Ishikawa (cell line): ENCODE results near the gene TMED4.

Experiments used
- CEBPB ChIP-seq: IDR thresholded peaks from 2 replicates; pipeline ENCODE4 v1.6.1; 2012
- CREB1 ChIP-seq: IDR thresholded peaks from 2 replicates; pipeline ENCODE4 v1.6.1; 2012; ENCODE audit warnings: low read depth
- EGR1 ChIP-seq: IDR thresholded peaks from 2 replicates; pipeline ENCODE4 v1.6.1; 2012
- EP300 ChIP-seq: IDR thresholded peaks from 2 replicates; pipeline ENCODE4 v1.6.1; 2012; ENCODE audit warnings: borderline replicate concordance
- FOXM1 ChIP-seq: IDR thresholded peaks from 2 replicates; pipeline ENCODE4 v1.6.1; 2012; ENCODE audit warnings: low read depth, borderline replicate concordance
- MAX ChIP-seq: IDR thresholded peaks from 2 replicates; pipeline ENCODE4 v1.6.1; 2012
- NFIC ChIP-seq: IDR thresholded peaks from 2 replicates; pipeline ENCODE4 v1.6.1; 2012
- RAD21 ChIP-seq: IDR thresholded peaks from 2 replicates; pipeline ENCODE4 v1.6.1; 2012; ENCODE audit warnings: low read depth
- REST ChIP-seq: IDR thresholded peaks from 2 replicates; pipeline ENCODE4 v1.6.1; 2012; ENCODE audit warnings: low read depth, mild to moderate bottlenecking
- TAF1 ChIP-seq: IDR thresholded peaks from 2 replicates; pipeline ENCODE4 v1.6.1; 2012; ENCODE audit warnings: low read depth, mild to moderate bottlenecking
- TCF12 ChIP-seq: IDR thresholded peaks from 2 replicates; pipeline ENCODE4 v1.6.1; 2012; ENCODE audit warnings: low read depth
- TEAD4 ChIP-seq: IDR thresholded peaks from 2 replicates; pipeline ENCODE4 v1.6.1; 2012
- USF1 ChIP-seq: IDR thresholded peaks from 2 replicates; pipeline ENCODE4 v1.6.1; 2012
- YY1 ChIP-seq: IDR thresholded peaks from 2 replicates; pipeline ENCODE4 v1.6.1; 2012; ENCODE audit warnings: low read depth
- ZBTB7A ChIP-seq: IDR thresholded peaks from 2 replicates; pipeline ENCODE4 v1.6.1; 2012; ENCODE audit warnings: low read depth

The TMED4 gene

GRCh38 chr7:44621034-44621749 lies 39.2 kb upstream of the TMED4 start:
- TF ChIP-seq ZBTB7A (no peak), YY1 (no peak), TCF12 (no peak), NFIC (no peak), EP300 (no peak), EGR1 (no peak), MAX (no peak)

GRCh38 chr7:44618753-44619152 lies 36.7 kb upstream of the TMED4 start:
- TF ChIP-seq USF1, result peak; percentile 60
- TF ChIP-seq YY1, result no peak
- TF ChIP-seq TCF12, result peak; percentile 93
- peak; percentile 93 for TF ChIP-seq TEAD4
- TF ChIP-seq MAX, result 0 out of 2 replicates have a peak, but pooled peaks have one; percentile 36
- no peak for TF ChIP-seq ZBTB7A
- peak; percentile 56; the same call in 1 of the 2 replicates for TF ChIP-seq CEBPB
- TF ChIP-seq EGR1, result no peak
- peak; percentile 70 for TF ChIP-seq NFIC
- peak; percentile 90 for TF ChIP-seq EP300
- TF ChIP-seq FOXM1, result peak; percentile 77
- no peak; the same call in 1 of the 2 replicates for TF ChIP-seq TAF1
- peak; percentile 33; the same call in 1 of the 2 replicates for TF ChIP-seq CREB1
- TF ChIP-seq REST, result no peak
- peak; percentile 24; the same call in 1 of the 2 replicates for TF ChIP-seq RAD21

- TF ChIP-seq CREB1 (no peak), NFIC (no peak), USF1 (no peak), EP300 (no peak), YY1 (no peak), EGR1 (no peak), RAD21 (no peak), TEAD4 (no peak), CEBPB (no peak), FOXM1 (no peak), ZBTB7A (no peak), TCF12 (no peak), MAX (no peak), REST (no peak), TAF1 (no peak)
These were observed 36.0 kb upstream of the TMED4 start for GRCh38 chr7:44618045-44618444.

- TF ChIP-seq USF1 (peak; percentile 85), CREB1 (no peak), ZBTB7A (no peak), FOXM1 (no peak), YY1 (no peak), TCF12 (no peak), MAX (no peak)
These were observed 35.3 kb upstream of the TMED4 start for GRCh38 chr7:44617225-44617890.
